GM19467 (cell line): ENCODE data around the gene CCDC14.
A peak's percentile ranks its signal among the peaks of the same experiment; 100 is the strongest.
"Not testable (repeated sequence)": the region's sequence is repeated elsewhere in the genome, so short reads cannot be mapped to it uniquely, and the experiment has no call there.

Source experiments
- ATAC-seq: cut with Tn5 transposase; IDR thresholded peaks from one replicate; pipeline ENCODE4 v1.9.1; 2021; ENCODE audit warnings: mild to moderate bottlenecking, moderate library complexity; ENCODE audit not compliant: unreplicated experiment

Gene CCDC14

DNA sequence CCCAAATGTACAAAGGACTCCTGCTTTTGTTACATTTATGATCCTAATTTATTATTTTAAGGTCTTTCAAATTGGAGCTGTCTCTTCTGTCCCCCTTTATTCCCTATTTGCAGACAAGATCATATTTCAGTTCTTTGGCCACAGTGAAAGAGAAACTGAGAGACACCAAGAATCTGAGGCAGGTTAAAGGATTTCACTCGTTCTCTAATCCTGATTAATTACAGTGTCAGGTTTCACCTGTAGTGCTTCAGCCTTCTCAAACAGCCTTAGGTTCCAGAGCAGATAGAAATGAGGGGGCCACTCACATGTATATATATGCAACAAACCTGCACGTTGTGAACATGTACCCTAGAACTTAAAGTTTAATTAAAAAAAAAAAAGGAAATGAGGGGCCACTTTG is 6.2 kb upstream of the CCDC14 start:
- ATAC-seq: not testable (repeated sequence)

DNA sequence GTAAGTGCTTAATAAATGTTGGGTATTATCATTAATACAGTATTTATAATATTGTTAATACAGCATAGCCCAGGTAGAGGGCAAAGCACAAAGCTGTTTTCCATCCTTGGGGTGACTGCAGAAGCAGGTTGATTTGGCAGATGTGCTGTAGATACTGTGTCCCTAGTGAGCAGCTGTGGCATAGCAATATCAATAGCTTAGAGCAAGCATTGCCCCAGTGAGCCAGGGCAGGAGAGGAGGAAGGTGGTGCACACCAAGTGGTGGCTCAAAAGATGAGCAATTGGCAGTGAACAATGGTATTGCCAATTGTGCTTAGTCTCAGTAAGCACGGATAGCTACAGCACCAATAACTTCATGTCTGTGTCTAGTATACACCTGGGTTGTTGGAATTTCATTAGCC is 5.8 kb upstream of the CCDC14 start:
- ATAC-seq: peak; percentile 50

DNA sequence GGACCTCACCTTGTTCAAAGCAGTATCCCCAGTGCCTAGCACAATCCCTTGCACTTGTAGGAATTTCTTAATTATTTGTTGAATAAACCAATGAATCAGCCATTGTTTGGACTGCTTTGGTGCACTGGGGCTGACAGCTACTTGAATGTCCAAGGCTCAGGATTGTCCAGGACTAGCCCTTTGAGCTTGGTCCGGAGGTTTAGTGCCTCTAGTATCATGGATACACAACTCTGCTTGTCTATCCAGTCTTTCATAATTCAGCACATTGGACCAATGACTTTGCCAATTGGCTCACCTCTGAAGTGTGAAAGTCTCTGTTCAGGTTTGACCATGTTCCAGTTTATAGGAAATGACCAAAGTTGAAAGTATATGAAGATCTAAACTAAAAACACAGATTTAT is 3.8 kb upstream of the CCDC14 start:
- ATAC-seq: not testable (repeated sequence)

DNA sequence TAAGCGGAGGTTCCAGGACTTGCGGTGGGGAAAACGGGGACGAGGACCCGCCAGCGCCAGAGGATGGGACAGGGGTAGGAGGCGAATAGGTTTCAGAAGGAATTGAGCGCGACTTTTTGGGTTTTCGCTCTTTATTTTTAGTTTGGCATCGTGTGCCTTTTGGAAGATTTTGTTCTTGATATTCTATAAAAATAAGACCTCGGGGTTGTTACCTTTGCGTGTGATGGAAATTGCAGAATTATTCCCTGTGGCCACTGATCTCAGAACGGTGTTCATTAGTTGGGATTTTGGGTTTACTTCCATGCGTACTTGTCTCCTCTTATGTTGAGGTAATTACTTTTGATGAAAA is 453 bp upstream of the CCDC14 start:
- ATAC-seq: no peak

DNA sequence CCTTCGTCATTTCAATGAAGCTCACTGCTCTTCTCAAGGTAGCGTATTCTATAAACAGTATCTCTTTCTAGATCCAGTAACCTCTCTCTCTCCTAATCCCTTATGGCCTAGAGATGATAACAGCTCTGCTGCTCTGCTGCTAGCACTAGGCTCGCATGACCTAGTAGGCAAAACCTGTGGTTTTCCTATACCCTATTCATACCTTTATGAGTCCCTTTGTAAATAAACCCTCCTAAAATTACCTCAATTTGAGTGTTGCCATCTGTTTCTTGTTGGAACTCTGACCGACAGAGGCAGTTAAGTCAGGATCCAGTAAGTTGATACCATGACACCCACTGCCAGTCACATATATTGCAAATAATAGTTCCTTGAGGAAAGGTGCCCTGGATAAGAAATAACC is 7.3 kb downstream of the CCDC14 start:
- ATAC-seq: no peak

DNA sequence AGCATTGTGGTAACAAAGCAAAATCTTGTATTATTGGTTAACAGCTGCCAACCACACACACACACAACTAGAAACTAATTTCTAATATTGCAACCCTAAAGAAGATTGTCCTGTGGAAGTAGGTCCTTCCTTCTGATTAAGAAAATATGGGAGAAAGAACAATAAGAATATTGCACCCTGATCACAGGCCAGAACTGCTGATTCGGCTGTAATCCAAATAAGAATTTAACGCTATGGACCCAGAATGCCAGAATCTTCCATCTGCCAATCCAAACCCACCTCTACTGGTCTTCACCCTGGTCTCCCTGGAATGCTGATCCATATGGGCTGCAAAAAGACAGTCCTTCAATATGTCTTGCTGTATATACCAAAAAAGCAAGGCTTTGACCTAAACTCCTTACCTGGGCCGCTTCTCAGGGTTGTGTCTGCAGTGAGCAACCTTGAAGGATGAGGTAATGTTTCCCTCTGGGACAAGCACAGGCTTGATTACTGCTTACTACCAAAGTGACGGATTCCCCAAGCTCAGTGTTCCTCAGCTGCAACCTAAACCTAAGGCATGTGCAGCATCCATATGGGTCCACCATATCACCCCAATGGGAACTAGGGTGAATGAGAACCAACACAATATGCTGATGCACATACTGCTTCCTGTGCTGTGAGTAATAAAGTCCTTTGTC is 8.0 kb downstream of the CCDC14 start:
- no peak for ATAC-seq

DNA sequence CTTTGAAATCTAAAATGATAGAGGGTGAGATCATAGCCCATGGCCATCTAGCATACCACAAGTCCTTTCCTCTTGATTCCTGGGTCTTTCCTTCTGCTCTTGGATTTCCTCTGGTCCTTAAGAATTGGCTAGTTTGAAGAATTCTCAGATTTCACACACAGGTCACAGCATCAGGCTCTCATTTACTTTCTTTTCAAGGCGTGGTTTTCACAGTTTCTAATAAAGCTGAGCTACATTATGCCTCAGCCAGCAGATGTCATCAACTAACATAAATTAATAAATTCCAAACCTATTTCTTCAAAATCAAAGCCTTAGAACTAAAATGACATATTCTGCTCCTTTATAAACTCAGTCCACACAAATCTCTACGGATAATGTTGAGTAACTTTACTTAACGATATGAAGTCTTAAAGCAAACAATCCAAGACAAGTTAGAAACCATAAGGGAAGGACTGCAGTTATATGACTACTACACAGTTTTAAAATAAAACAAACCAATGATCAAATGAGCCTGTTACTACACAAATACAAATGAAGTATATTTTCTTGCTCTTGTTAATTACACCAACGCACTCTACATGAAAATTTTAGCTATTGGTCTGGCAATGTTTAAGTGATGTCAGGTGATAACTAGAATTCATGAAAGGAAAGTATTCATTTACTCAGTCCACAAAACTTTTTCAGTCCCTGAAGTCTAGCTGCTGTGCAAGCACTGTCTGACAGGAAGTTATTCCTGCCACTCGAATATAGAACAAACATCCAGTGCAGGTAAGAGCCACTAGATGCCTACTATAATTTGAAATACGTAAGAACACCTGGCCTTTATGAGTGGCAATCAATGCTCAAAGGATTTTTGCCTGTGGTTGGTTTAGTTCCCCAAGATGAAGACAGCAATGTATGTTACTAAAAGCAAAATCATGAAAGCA is 9.2 kb downstream of the CCDC14 start:
- ATAC-seq: no peak

DNA sequence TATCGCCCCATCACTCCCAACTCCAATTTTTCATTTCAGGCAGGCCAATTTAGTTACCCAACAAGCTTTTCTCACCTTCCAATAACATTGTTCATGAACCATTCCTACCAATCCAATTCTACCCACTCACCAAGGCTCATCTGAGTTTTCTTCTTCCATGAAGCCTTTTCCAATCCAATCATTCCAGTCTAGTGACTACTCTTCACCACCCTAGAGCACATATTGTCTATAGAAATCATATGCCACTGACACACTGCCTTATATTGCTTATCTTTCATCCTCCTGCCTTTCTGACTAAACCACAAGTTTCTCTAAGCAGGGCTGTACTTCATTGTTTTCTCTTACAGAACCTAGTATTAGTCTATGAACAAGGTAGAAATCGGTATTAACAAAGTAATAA is 11.4 kb downstream of the CCDC14 start:
- no peak for ATAC-seq

DNA sequence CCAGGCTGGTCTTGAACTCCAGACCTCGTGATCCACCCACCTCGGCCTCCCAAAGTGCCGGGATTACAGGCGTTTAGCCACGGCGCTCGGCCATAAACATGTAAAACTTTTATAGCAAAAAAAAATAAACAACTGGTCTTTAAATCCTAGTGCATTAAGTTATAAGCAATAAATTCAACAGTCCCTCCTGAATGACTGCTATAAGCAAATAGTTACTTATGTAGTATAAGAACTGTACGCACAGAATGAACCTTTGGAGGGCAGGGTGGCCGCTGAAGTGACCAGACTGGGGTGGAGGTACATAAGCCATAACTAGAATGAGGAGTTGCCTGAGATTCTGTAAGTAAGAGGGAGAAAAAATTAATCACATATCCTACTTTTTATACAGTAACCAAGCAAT is 12.6 kb downstream of the CCDC14 start:
- ATAC-seq: no peak

DNA sequence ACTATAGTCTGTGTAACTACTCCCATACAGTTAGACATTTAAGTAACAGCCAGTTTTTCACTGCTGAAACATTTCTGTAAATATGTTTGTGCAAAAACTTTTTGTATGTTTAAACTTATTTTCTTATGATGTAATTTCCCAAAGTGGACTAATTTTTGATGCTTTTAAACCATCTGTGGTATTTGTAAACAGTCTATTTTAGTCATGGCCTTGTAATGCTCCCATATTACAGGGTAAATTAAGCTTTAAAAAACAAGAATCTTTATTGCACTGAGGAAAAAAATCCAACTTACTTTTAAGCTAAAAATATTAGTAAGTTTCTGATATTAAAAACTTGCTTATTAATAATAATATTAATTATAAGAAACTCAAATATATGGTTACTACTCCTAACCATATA is 13.5 kb downstream of the CCDC14 start:
- no peak for ATAC-seq

DNA sequence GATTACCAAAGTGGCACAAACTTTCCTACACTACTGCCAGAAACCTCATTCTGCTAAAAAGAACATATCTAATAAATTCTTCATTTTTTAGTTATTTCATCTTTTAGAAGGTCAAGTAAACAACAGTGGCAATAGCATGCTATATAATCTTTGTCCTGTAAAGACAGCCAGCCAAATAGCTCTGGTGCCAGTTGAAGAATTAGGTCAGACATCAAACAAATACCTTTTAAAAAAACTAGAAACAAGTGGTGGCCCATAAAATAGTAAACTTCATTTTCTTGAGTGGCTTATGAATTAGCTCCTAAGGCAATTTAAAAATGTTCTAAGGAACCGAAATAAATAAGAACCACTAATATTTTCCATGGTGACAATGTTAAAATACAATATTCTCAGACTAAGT is 19.5 kb downstream of the CCDC14 start:
- ATAC-seq: no peak

DNA sequence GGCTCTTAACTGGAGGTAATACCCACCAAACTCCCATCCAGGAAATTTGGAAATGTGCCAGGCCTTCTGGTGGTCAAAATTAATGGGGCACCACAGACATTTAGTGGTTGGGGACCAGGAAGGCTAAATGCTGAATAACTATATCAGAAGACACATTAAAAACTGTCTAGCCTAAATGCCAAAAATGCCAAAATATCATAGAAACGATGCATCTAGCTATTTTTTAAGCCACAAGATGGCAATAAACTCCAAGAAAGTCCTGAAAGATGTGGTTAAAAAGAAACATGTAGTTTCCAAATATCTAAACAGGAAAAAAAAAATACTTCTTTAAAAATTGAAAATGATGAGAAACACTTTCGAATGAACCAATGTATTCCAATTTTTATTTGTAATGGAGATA is 19.9 kb downstream of the CCDC14 start:
- no peak for ATAC-seq

DNA sequence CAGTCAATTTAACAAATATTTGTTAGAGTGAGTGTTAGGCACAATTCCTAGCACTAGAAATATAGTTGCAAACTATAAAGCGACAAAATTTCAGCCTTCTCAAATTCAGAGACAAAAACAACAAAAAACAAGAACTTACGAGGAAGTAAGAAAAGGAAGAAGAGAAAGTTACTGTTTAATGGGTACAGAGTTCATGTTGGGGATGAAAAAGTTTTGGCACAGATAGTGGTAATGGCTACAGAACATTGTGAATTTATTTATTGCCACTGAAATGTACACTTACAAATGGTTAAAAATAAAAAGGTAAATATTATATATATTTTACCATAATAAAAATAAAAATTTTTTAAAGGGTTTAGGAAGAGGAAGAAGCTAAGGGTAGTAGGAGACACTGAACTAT is 21.3 kb downstream of the CCDC14 start:
- ATAC-seq: no peak

DNA sequence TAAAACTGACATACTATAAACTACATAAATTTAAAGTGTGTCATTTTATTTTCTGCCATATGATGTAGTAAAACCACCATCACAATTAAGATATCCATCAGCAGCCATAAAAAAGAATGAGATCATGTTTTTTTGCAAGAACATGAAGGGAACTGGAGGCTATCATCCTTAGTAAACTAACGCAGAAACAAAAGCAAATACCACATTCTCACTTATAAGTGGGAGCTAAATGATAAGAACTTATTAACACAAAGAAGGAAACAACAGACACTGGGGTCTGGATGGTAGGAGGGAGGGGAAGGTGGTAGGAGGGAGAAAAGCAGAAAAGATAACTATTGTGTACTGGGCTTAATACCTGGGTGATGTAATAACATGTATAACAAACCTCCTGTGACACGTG is 24.6 kb downstream of the CCDC14 start:
- no peak for ATAC-seq

DNA sequence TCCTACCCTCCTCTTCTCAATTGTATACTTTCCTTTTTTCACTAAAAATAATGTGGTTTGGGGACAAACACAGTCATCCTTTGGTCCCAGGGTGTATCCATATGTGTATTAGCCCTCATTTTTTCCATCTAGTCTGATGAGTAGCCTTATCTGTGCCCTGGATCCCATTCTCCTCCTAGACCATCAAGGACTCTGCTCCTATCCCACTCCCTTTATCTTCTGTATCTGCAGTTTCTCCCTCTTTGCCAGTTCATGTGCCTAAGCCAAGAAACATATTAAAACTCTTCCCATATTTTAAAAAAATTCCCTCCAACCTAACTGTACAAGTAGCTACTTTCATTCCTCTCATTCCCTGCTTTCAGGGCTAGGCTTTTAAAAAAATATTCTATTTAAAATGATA is 25.2 kb downstream of the CCDC14 start:
- ATAC-seq: no peak

DNA sequence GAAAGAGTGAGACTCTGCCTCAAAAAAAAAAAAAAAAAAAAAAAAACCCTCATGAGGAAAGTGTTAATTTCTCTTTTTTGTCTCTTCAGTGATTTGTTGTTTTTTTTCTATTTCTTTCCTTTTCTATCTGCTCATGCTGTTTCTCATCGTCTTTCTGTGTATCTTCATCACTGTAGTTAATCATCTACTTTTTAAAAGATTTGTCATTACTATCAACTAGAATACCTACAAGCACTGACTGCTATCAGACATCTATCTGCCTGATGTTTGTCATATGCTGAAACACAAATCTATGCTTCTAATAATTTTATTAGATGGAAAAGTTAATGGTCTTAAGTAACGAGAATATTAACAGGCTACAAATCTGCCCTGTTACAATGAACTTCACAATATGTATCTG is 26.8 kb downstream of the CCDC14 start:
- ATAC-seq: no peak

DNA sequence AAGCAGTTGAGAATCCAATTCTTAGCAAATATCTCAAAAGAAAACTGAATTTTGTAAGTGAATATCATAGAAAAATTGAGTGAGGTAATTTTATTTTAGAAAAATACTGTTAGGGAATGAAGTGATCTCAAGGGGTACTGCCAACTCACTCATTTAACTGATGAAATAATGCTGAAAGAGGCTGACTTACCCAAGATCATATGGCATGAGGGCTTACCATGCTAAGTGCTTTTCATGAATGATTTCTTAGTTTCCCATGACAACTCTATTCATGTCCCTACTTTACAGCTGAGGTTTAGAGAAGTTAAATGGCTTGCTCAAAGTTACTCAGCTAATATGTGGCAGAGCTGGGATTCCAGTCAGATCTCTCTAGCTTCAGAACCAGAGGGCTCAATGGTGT is 30.6 kb downstream of the CCDC14 start:
- ATAC-seq: no peak

DNA sequence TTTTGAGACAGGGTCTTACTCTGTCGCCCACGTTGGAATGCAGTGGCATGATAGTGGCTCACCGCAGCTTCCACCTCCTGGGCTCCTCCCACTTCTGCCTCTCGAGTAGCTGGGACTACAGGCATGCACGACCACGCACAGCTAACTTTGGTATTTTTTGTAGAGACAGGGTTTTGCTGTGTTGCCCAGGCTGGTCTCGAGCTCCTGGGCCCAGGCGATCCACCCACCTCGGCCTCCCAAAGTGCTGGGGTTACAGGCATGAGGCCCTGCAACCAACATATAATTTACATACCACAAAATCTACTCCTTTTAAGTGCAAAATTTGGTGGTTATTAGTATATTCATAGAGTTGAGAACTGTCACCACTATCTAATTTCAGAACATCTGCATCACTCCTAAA is 31.7 kb downstream of the CCDC14 start:
- ATAC-seq: no peak

DNA sequence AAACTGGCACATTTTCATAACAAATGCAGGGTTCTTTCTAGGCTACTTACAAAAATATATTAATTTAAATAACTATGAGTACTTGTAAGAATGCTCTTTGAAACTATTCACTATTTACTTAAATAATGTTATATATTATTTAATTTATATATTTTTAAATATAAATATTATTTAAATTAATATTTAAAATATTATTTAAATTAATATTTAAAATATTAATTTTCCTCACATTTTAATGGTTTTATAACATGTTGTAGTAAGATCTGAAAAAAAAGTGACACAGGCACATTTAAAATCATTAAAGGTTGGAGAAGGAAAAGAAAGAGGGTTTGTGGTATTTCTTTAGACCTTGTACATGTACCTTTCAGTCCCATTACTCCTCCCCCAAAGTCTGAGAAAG is 34.6 kb downstream of the CCDC14 start:
- ATAC-seq: no peak

DNA sequence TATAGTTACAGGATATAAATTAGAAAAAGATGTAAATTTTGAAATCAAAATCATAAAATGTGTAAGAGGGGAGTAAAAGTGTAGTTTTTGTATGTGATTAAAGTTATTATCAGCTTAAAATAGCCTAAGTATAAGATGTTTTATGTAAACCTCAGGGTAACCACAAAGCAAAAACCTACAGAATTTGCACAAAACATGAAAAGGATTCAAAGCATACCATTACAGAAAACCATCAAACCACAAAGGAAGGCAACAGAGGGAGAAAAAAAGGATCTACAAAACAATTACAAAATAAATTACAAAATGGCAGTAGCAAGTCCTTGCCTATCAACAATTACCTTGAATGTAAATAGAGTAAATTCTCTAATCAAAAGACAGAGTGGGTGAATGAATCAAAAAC is 40.2 kb downstream of the CCDC14 start:
- no peak for ATAC-seq

DNA sequence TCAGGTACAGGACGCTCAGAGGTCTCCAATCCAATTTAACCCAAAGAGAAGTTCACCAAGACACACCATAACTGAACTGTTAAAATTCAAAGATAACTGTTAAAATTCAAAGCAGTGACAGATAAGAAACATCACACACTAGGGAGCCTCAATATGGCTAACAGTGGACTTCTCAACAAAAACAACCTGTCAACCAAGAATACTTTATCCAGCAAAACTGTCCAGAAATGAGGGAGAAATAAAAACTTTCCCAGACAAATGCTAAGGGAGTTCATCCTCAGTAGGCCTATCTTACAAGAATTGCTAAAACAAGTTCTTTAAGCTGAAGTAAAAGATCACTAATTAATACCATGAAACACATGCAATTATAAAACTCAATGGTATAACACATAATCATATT is 40.6 kb downstream of the CCDC14 start:
- no peak for ATAC-seq

DNA sequence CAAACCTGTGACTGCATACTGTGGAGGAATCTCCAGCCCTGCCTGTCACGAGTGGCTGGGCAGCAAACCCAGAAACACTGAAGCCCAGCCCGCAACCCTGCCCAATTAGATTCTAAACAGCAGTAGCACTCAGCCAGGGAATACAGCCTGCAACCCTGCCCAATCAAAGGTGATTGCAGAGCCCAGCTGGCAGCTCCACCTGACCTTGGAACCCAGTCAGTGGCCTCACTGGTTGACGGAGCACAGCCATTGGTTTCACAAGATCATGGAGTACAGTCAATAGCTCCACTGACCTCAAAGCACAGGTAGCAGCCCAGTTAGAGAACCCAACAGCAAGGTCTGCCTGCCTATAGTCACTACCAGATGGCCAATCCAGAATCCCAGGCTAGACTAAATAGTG is 41.7 kb downstream of the CCDC14 start:
- no peak for ATAC-seq

DNA sequence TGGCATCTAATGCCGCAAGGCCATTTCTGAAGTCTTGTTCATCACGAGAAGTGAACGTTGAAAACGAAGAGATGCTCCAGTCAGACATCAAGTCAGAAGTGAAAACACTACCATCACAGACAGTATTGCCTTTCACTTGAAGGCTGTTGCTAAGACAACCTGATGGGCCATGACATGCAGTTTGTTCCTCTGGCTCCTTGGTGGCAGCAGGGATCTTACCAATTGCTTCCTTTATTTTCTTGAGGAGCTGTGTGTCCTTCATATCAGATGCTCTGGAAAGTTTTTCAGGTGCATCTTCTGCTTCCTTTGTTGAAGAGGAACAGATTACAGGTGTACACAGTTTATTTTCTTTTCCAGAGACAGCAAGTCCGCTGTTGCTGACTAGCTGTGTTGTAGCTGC is 46.2 kb downstream of the CCDC14 start:
- ATAC-seq: no peak
